Peyer's patch (tissue), 4 donors: Measurements from ENCODE around the gene WHRN. TPM values are rescaled to one million over a fixed set of nuclear protein-coding genes. Genes with fewer than 3 reads are reported as not detected.

Source experiments
- DNase-seq, 3 donors: peaks; one replicate each; pipeline ENCODE4 v3.0.0-alpha.2; 2017 to 2019
- H3K27ac ChIP-seq, 4 donors: fragments of 200-600 bp; sonication (generic); one replicate each; pipeline ENCODE4 v1.5.1; 2016 to 2019
- H3K27me3 ChIP-seq, 2 donors: fragments of 200-600 bp; sonication (generic); one replicate each; pipeline ENCODE4 v1.5.1; 2019
- H3K36me3 ChIP-seq, 3 donors: fragments of 200-600 bp; sonication (generic); one replicate each; pipeline ENCODE4 v1.5.1; 2016 to 2019
- H3K4me1 ChIP-seq, 4 donors: fragments of 200-600 bp; sonication (generic); one replicate each; pipeline ENCODE4 v1.5.1; 2016 to 2019
- H3K4me3 ChIP-seq, 4 donors: fragments of 200-600 bp; sonication (generic); 1 replicate in 3 of 4; 2 replicates in 1 of 4; pipeline ENCODE4 v1.5.1; 2016 to 2019; ENCODE audit warnings: mild to moderate bottlenecking in 1 of 4
- H3K9me3 ChIP-seq, 4 donors: fragments of 200-600 bp; sonication (generic); one replicate each; pipeline ENCODE4 v1.5.1; 2016 to 2019; ENCODE audit warnings: mild to moderate bottlenecking in 1 of 4
- POLR2A ChIP-seq, 2 donors: fragments of 450-650 bp; IDR thresholded peaks; one replicate each; pipeline ENCODE4 v1.5.1; 2017; ENCODE audit warnings: antibody characterized with exemption in 2 of 2, mild to moderate bottlenecking in 2 of 2, moderate library complexity in 2 of 2
- total RNA-seq, 4 donors: library from RNA; depleted of rRNA; stranded (reverse); fragments of >200 nt; gene quantifications; one replicate each; pipeline ENCODE4 v1.1.0, GENCODE V29; 2016
- TF ChIP-seq, protein P1 (sequence below), 6 experiments: fragments of 450-650 bp in 4 of 6; fragments of 200-600 bp in 2 of 6; sonication (generic) in 1 of 6; IDR thresholded peaks; one replicate each; pipeline ENCODE4 v1.5.1; 2017 to 2019; ENCODE audit warnings: antibody characterized with exemption in 6 of 6, mild to moderate bottlenecking in 3 of 6, moderate library complexity in 1 of 6

WHRN gene
- total RNA-seq, 4 donors from 2014 or later: 10.7 to 35.5 (median 15.3) TPM

DNA sequence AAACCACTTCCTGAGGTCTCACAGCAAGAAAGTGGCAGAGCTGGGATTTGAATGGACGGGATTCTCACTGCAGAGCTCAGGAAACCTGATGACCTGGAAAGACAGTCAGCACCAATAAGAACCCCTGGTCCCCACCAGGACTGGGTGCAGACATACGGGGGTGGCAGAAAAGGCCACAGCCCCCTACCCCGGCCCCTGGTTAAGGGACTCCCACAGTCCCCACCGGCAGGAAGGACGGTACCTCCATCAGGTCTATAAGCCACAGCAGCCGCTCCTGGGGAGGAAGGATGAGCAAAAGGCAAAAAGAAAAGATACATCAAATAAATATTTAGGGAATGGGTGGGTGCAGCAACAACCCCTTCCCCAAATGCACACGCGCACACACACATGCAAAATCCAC lies 85.5 kb downstream of the WHRN start:
- H3K9me3 ChIP-seq: no peaks in the 10 kb centered on the region
- no peaks in the 10 kb centered on the region for H3K27me3 ChIP-seq
- H3K4me1 ChIP-seq: no peaks in the 10 kb centered on the region
- peak in 1 of 3 donors; percentile 23 for DNase-seq
- TF ChIP-seq, protein P1, sequence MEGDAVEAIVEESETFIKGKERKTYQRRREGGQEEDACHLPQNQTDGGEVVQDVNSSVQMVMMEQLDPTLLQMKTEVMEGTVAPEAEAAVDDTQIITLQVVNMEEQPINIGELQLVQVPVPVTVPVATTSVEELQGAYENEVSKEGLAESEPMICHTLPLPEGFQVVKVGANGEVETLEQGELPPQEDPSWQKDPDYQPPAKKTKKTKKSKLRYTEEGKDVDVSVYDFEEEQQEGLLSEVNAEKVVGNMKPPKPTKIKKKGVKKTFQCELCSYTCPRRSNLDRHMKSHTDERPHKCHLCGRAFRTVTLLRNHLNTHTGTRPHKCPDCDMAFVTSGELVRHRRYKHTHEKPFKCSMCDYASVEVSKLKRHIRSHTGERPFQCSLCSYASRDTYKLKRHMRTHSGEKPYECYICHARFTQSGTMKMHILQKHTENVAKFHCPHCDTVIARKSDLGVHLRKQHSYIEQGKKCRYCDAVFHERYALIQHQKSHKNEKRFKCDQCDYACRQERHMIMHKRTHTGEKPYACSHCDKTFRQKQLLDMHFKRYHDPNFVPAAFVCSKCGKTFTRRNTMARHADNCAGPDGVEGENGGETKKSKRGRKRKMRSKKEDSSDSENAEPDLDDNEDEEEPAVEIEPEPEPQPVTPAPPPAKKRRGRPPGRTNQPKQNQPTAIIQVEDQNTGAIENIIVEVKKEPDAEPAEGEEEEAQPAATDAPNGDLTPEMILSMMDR (IDR thresholded peaks at IDR 0.05): no peak
- TF ChIP-seq POLR2A (IDR thresholded peaks at IDR 0.05): no peak
- no peak overlapping the region for H3K27ac ChIP-seq
- no peaks in the 10 kb centered on the region for H3K36me3 ChIP-seq
- H3K4me3 ChIP-seq: no peak overlapping the region

DNA sequence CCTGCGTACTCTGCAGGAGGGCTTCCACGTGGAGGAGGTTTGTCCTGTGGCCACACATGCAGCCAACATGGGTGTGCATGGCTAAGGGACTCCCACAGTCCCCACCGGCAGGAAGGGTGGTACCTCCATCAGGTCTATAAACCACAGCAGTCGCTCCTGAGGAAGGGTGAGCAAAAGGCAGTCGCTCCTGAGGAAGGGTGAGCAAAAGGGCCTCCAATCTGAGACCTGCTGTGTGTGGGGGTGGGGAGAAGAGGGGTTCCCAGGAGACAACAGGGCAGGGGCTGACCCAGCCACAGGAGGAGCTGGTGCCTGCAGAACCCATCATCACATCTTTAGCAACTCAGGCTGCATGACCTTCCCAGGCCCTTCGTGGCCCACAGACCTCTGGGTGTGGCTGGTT lies 87.2 kb downstream of the WHRN start:
- DNase-seq: peak in 1 of 3 donors; percentile 40
- TF ChIP-seq, protein P1 (IDR thresholded peaks at IDR 0.05): no peak
- no peak for TF ChIP-seq POLR2A (IDR thresholded peaks at IDR 0.05)
- no peaks in the 10 kb centered on the region for H3K27me3 ChIP-seq

DNA sequence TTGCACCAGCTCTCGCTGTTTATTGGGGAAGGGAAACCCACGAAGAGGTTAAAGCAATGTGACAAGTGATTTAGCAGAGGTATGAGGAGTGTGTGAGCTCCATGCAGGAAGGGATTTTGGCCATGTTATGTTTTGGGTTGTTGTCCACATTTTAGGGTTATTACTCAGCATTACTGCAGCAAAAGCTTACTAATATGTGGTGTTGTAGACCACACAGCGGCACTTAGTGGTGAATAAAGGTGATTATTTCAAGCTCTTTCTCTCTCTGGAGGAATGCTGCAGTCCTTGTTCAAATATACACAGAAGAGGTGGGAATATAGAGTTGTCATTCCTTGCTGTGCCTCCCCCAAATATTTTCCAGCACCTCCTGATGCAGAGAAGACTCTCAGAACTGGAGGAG lies 87.8 kb downstream of the WHRN start:
- Histone ChIP-seq H3K27me3 (no peaks in the 10 kb centered on the region), H3K36me3 (no peaks in the 10 kb centered on the region), H3K4me1 (no peaks in the 10 kb centered on the region), H3K4me3 (no peak overlapping the region), H3K9me3 (no peaks in the 10 kb centered on the region), H3K27ac (no peak overlapping the region)
- no peak for DNase-seq
- TF ChIP-seq POLR2A (IDR thresholded peaks at IDR 0.05): no peak
- TF ChIP-seq, protein P1 (IDR thresholded peaks at IDR 0.05): no peak

More for the DNA sequence above, 87.2 kb downstream of the WHRN start:
- no peaks in the 10 kb centered on the region for H3K4me1 ChIP-seq
- H3K4me3 ChIP-seq: no peak overlapping the region
- no peak overlapping the region for H3K27ac ChIP-seq
- no peaks in the 10 kb centered on the region for H3K36me3 ChIP-seq
- H3K9me3 ChIP-seq: no peaks in the 10 kb centered on the region

DNA sequence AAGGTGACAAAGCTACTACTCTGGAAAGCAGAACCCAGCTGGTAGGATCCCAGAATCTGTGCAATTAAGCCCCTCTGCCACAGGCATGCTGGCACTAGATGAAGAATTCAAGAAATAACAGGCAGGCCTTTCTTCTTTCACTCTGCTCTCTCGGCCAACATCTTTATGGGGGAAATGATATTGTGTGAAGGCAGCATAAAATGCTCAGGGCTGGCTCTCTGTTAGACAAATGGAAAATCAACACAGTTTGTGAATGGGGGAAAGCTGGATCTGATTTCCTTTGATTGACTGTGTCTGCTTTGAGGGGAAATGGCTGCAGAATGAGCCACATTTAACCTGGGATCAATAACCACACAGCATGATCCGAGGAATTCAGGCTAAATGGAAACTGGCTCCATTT lies 88.4 kb downstream of the WHRN start:
- Histone ChIP-seq H3K4me1 (no peaks in the 10 kb centered on the region), H3K9me3 (no peaks in the 10 kb centered on the region), H3K4me3 (no peak overlapping the region), H3K36me3 (no peaks in the 10 kb centered on the region), H3K27me3 (no peaks in the 10 kb centered on the region), H3K27ac (no peak overlapping the region)
- TF ChIP-seq, protein P1 (IDR thresholded peaks at IDR 0.05): no peak
- no peak for TF ChIP-seq POLR2A (IDR thresholded peaks at IDR 0.05)
- DNase-seq: no peak

DNA sequence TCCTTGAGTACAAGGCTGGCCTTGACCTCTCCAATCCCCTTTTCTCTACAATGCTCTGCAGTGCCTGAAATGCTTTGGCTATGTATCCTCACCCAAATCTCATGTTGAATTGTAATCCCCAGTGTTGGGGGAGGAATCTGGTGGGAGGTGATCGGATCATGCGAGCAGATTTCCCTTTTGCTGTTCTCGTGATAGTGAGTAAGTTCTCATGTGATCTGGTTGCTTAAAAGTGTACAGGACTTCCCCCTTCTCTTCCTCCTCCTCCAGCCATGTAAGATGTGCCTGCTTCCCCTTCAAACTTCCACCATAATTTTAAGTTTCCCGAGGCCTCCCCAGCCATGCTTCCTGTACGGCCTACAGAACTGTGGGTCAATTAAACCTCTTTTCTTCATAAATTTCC lies 89.0 kb downstream of the WHRN start:
- DNase-seq: no peak
- Histone ChIP-seq H3K9me3 (no peaks in the 10 kb centered on the region), H3K4me3 (no peak overlapping the region), H3K27me3 (no peaks in the 10 kb centered on the region), H3K36me3 (no peaks in the 10 kb centered on the region), H3K27ac (no peak overlapping the region), H3K4me1 (no peaks in the 10 kb centered on the region)
- no peak for TF ChIP-seq POLR2A (IDR thresholded peaks at IDR 0.05)
- TF ChIP-seq, protein P1 (IDR thresholded peaks at IDR 0.05): no peak

DNA sequence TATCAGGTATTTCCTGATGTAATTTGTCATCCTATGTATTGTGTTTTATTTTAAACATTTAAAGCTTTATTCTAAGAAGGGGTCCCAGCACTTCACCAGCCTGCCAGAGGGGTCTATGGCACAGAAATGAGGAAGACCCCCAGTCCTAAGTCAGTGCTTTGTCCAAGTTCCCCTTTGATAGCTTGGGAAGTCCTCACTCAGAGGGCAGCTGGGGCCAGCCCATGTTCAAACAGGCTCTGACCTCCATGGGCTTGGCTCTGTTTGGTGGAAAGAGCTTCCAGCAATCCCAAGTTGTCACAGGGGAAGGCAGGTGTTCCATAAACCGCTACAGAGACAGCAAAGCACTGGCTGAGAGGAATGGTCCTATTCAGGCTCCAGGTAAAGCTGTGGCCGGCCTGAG lies 90.9 kb downstream of the WHRN start:
- Histone ChIP-seq H3K9me3 (no peaks in the 10 kb centered on the region), H3K27ac (no peak overlapping the region), H3K4me1 (no peaks in the 10 kb centered on the region), H3K27me3 (no peaks in the 10 kb centered on the region), H3K36me3 (no peaks in the 10 kb centered on the region), H3K4me3 (no peak overlapping the region)
- no peak for TF ChIP-seq POLR2A (IDR thresholded peaks at IDR 0.05)
- TF ChIP-seq, protein P1 (IDR thresholded peaks at IDR 0.05): no peak
- no peak for DNase-seq
